Mucosa of gallbladder (tissue), 1 donor: ENCODE results near the gene CIART. TPM values are rescaled to one million over a fixed set of nuclear protein-coding genes. Genes with fewer than 3 reads are reported as not detected.
"Not testable (repeated sequence)": the region's sequence is repeated elsewhere in the genome, so short reads cannot be mapped to it uniquely, and the experiment has no call there.

Experiments used
- DNase-seq: peaks from one replicate; pipeline ENCODE4 v3.0.0-alpha.2; 2020; ENCODE audit warnings: low spot score
- total RNA-seq: library from RNA; stranded (reverse); gene quantifications from one replicate; pipeline ENCODE4 v1.2.1, GENCODE V29; 2021
- donor health status: DM: no; HTN: no; CAD: no.

The CIART gene
- total RNA-seq, 1 donor from 2014 or later, result 7.7 TPM

DNA sequence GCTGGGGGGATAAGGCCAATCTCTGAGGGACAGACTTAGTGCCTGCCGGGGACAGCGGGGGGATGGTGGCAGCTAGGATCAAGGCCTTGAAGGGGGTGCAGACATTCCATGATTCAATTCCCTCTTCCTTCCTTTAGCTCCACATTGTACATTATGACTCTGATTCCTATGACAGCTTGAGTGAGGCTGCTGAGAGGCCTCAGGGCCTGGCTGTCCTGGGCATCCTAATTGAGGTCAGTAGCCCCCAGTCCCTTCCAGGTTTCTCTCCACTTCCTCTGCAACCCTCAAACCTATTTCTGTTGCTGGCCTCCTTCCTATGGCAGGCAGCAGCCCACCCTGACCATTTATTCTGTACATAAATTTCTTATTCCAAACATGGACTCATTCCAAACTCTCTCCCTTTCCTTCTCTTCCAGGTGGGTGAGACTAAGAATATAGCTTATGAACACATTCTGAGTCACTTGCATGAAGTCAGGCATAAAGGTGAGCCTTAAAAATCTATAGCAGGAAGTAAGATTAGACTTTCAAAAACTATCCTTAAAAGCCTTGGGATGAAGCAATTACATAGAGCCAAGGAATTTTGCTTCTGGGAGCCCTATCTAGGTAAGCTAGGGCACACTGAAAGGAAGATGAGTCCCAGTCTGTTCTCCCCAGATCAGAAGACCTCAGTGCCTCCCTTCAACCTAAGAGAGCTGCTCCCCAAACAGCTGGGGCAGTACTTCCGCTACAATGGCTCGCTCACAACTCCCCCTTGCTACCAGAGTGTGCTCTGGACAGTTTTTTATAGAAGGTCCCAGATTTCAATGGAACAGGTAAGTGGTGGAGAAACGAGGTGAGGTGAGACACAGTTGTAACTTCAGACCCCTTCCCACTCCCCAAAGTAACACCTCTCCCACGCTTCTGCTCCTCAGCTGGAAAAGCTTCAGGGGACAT lies 19.7 kb upstream of the CIART start:
- no peak for DNase-seq

- DNase-seq, result no peak
Observed at GRCh38 chr1:150263549-150263948, 18.8 kb upstream of the CIART start.

DNA sequence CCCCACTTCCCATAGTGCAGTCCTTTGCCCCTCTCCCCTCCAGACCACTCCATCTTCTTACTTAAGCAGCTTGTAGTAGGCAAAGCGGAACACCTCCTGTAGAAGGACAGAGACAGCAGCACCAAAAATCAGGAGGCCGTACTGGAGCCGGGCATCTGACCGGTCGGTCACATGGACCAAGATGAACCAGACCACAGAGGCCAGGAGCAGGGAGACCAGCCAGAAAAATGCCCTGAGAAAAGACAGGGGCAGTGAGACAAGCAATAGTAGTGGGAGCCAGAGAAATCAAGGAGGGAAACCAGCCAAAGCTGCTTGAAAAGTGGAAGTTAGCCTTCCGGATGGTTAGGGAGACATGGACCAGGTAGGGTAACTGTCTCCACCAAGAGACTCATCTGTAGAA lies 14.5 kb upstream of the CIART start:
- no peak for DNase-seq

- no peak for DNase-seq
Observed at GRCh38 chr1:150268340-150268704, 14.0 kb upstream of the CIART start.

DNA sequence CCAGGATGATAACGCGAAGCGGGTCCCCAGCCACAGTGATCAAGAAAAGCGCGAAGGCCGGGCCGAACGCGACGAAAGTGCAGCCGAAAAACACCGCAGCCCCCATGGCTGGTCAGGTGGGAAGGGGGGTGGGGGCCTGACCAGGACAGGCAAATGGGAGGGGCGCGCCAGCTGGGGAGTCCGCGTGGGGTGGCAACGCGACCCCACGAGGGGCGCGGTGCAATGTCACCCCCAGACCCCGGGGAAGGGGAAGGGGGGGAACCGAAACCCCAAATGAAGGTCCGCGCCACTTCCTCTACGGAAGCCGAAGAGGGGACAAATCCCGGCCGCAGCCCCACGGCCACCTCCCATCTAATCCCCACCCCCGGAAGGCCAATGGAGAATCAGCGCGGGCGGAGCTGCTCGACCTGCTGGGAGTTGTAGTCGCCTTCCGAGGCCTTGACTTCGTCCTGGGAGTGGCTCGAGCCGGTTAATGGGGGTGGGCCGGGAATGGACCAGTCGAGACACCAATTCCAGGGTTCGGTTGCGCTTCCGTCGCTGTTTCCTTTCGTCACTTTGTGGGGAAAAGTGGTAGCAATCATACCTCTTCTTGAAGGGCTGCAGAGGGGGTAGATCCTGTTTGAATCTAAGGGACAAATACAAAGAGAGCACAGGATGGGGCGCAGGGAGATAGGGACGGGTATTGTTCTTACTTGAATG lies 13.5 kb upstream of the CIART start, which contains the start of gene APH1A:
APH1A (minus strand) TSS at position 312 of the 699 bp plus-strand sequence; CDS start at position 106, 206 bp downstream.
- peak; percentile 97 for DNase-seq

- no peak for DNase-seq
Observed at GRCh38 chr1:150269451-150269850, 12.9 kb upstream of the CIART start.

DNA sequence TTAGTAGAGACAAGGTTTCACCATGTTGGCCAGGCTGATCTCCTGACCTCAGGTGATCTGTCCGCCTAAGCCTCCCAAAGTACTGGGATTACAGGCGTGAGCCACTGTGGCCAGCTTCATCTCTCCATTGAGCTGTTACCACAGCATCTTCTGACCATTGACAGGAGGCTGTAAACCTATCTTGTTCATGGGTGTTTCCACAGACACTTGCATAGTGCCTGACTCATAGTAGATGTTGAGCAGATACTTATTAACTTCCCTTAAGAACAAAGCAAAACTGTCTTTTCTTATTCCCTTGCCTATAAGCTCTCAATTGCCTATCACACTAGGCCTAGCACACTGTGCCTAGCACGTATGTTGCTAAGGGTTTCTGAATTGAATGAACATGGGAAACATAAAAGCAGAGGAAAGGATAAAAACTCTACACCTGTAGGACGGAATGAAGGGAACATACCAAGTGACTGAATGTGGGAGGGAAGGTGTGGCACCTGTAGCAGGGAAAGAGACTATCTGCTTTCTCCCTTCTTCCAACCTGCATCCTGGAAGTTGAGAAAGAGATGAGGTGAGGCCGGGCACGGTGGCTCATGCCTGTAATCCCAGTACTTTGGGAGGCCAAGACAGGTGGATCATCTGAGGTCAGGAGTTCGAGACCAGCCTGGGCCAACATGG lies 10.9 kb upstream of the CIART start:
- no peak for DNase-seq

- DNase-seq, result no peak
Observed at GRCh38 chr1:150273311-150273710, 9.0 kb upstream of the CIART start.

DNA sequence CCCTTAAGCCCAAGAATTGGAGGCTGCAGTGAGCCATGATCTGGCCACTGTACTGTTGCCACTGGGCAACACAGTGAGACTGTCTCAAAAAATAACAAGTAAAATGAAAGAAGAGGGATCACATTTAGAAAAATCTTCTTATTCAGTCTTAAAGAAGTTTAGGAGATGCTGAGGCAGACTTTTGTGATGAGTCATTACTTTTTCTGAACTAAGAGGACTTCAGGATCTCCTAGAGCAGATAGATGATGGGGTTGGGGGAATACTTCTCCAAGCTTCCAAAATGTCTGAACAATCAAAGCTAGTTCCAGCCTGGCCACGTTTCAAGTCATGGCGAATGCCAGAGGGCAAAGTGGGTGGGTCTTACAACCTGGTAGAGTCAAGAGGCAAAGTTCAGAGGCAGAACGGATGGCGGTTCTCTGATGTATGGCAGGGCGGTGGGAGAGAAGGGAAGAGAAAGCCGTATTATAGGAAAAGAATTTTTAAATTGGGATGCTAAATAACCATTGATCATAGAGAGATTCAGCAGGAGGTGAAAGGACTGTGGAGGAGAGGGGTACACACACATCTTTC lies 2.1 kb upstream of the CIART start:
- no peak for DNase-seq

DNA sequence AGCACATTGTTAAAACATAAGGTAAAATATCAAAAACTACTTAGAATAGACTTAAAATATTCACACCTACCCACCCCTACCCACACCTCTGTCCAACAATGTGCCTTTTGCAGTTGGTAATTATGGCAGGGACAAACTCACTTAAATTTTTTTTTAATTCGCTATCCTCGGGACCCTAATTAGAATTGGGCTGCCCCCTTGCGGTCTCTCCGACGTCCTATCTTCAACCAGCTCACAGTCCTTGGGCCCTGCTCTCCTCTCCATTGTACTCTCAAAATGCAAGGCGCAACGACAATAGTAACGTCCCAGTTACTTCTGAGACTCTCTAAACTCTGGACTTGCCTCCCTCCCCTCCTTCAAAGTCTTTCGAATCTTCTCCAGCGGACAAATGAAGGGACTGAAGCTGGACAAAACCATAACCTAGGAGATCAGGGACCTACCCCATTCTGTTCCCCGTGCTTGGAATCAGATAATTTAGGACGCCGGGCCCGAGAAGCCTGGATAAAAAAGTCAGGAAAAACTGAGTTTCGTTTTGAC lies 1.1 kb upstream of the CIART start:
- peak; percentile 72 for DNase-seq

DNA sequence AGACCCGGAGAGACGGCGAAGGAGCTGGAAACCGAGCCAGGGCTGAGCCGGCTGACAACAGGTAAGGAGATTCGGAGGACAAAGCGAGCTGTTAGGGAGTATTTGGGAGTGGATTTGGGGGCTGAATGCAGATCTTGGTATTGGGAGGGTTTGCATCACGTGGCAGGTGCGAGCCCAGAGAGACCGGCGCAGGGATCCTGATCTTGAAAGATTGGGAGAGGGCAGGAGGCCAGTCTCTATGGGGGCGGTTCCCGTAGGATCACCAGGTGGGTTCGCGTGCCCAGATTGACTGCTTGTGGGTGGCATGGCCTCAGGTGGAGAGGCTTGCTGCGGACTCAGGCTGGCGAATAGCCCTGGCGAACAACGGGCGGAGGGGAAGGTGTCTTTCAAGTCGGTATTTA lies 204 bp downstream of the CIART start:
- DNase-seq, result peak; percentile 19

GRCh38 chr1:150283260-150283659 lies 906 bp downstream of the CIART start:
- DNase-seq, result no peak

DNA sequence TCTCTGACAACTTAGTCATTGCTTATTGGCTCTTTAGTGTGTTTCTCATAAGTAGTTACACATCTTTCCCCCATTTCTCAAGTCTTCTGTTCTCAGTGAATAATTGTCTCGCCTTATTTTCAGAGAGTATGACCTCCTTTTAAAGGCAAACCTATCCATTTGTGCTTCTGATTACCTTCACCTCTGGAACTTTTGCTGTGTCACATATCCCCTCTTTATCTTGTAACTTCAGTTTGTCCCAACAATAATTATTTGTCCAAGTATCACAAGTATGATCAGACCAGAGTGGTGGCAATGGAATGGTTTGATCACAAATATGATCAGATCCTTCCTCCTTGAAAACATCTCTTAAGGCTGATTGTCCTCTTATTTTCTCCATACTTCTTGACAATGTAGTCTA lies 6.0 kb downstream of the CIART start:
- DNase-seq, result no peak

GRCh38 chr1:150288822-150289221 lies 6.5 kb downstream of the CIART start:
- no peak for DNase-seq

GRCh38 chr1:150293433-150294253 lies 11.3 kb downstream of the CIART start, which contains the start of gene MRPS21:
TSS of gene MRPS21 (plus strand) at chr1:150293861. CDS start at chr1:150294367, 506 bp downstream.
- DNase-seq, result peak; percentile 91

- DNase-seq, result no peak
Observed at GRCh38 chr1:150295476-150295875, 13.1 kb downstream of the CIART start.

- DNase-seq, result no peak
Observed at GRCh38 chr1:150299716-150300115, 17.4 kb downstream of the CIART start.

- no peak for DNase-seq
Observed at GRCh38 chr1:150302338-150302737, 20.0 kb downstream of the CIART start.

- no peak for DNase-seq
Observed at GRCh38 chr1:150302902-150303301, 20.5 kb downstream of the CIART start.

DNA sequence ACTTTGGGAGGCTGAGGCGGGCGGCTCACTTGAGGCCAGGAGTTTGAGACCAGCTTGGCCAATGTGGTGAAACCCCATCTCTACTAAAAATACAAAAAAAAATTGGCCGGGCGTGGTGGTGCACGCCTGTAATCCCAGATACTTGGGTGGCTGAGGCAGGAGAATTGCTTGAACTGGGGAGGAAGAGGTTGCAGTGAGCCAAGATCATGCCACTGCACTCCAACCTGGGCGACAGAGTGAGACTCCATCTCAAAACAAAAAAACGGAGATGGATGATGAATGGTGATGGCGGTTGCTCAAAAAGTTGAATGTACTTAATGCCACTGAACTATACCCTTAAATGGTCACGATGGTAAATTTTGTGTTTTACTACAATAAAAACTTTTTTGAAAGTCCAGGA lies 26.2 kb downstream of the CIART start:
- DNase-seq, result not testable (repeated sequence)
